ENCODE measurements around the gene BHLHA15.

BHLHA15 gene

GRCh38 chr7:98225913-98226614, 14.8 kb downstream of the BHLHA15 start:
- no peak for DNase-seq (ENCODE audit: low read depth)

- no peak for DNase-seq (ENCODE audit: low read depth)
These were observed 16.7 kb downstream of the BHLHA15 start for GRCh38 chr7:98227939-98228338.

GRCh38 chr7:98228801-98229200, 17.6 kb downstream of the BHLHA15 start:
- DNase-seq (ENCODE audit: low read depth), result no peak

GRCh38 chr7:98229441-98229840, 18.2 kb downstream of the BHLHA15 start:
- DNase-seq (ENCODE audit: low read depth), result no peak

- DNase-seq (ENCODE audit: low read depth), result no peak
These were observed 18.9 kb downstream of the BHLHA15 start for GRCh38 chr7:98229991-98230745.

GRCh38 chr7:98230746-98231471, 19.7 kb downstream of the BHLHA15 start:
- no peak for DNase-seq (ENCODE audit: low read depth)

- DNase-seq (ENCODE audit: low read depth), result no peak
These were observed 20.4 kb downstream of the BHLHA15 start for GRCh38 chr7:98231493-98232262.

GRCh38 chr7:98232263-98232585, 21.0 kb downstream of the BHLHA15 start:
- no peak for DNase-seq (ENCODE audit: low read depth)

GRCh38 chr7:98232799-98233198, 21.6 kb downstream of the BHLHA15 start:
- DNase-seq (ENCODE audit: low read depth), result no peak

GRCh38 chr7:98233219-98234070, 22.2 kb downstream of the BHLHA15 start:
- no peak for DNase-seq (ENCODE audit: low read depth)

- DNase-seq (ENCODE audit: low read depth), result no peak
These were observed 23.3 kb downstream of the BHLHA15 start for GRCh38 chr7:98234429-98235147.

- no peak for DNase-seq (ENCODE audit: low read depth)
These were observed 24.7 kb downstream of the BHLHA15 start for GRCh38 chr7:98235901-98236300.

- no peak for DNase-seq (ENCODE audit: low read depth)
These were observed 25.3 kb downstream of the BHLHA15 start for GRCh38 chr7:98236355-98237185.

GRCh38 chr7:98238076-98238475, 26.8 kb downstream of the BHLHA15 start:
- no peak for DNase-seq (ENCODE audit: low read depth)

GRCh38 chr7:98238976-98239375, 27.7 kb downstream of the BHLHA15 start:
- no peak for DNase-seq (ENCODE audit: low read depth)

- DNase-seq (ENCODE audit: low read depth), result no peak
These were observed 29.9 kb downstream of the BHLHA15 start for GRCh38 chr7:98240961-98241673.

GRCh38 chr7:98241674-98242241, 30.5 kb downstream of the BHLHA15 start:
- DNase-seq (ENCODE audit: low read depth), result no peak

- DNase-seq (ENCODE audit: low read depth), result no peak
These were observed 31.1 kb downstream of the BHLHA15 start for GRCh38 chr7:98242342-98242741.

- DNase-seq (ENCODE audit: low read depth), result no peak
These were observed 31.7 kb downstream of the BHLHA15 start for GRCh38 chr7:98242934-98243333.

All from T follicular helper cell (primary cell).